ENCODE data around the gene TOMM22.

DNA sequence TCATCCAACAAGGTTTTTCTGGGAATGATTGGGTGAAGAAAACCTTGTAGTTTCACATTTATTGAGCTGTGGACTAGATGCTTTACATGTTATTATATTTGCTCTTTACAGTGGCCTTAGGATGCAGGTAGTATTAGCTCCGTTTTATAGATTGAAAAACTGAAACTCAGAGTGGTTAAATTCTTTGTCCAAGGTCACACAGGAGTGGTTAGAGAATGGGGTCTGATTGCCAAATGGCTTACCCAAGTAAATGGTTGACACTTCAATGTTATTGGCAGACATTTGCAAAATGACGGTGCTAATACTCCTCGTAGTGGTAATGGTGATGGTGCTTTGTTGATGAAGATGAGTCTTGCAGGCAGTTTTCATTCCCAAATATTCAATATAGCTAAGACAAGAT, 26.2 kb downstream of the TOMM22 start:
- TF ChIP-seq, protein P1, sequence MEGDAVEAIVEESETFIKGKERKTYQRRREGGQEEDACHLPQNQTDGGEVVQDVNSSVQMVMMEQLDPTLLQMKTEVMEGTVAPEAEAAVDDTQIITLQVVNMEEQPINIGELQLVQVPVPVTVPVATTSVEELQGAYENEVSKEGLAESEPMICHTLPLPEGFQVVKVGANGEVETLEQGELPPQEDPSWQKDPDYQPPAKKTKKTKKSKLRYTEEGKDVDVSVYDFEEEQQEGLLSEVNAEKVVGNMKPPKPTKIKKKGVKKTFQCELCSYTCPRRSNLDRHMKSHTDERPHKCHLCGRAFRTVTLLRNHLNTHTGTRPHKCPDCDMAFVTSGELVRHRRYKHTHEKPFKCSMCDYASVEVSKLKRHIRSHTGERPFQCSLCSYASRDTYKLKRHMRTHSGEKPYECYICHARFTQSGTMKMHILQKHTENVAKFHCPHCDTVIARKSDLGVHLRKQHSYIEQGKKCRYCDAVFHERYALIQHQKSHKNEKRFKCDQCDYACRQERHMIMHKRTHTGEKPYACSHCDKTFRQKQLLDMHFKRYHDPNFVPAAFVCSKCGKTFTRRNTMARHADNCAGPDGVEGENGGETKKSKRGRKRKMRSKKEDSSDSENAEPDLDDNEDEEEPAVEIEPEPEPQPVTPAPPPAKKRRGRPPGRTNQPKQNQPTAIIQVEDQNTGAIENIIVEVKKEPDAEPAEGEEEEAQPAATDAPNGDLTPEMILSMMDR (IDR thresholded peaks at IDR 0.05 in 8 of 11, conservative IDR thresholded peaks at IDR 0.05 in 3 of 11), result no peak
- no peak for TF ChIP-seq POLR2A (IDR thresholded peaks at IDR 0.05)
